HepG2 (cell line): ENCODE results near the gene GPBP1. TPM values are rescaled to one million over a fixed set of nuclear protein-coding genes. Genes with fewer than 3 reads are reported as not detected.

Experiments used
- ATAC-seq: fragments of 200-7000 bp; cut with Tn5 transposase; 3 replicates; pipeline ENCODE4 v1.9.1; 2020; ENCODE audit warnings: mild to moderate bottlenecking, moderate library complexity
- BruUV-seq: library from RNA; stranded (reverse); fragments of 400-500 nt; replicated peaks from 2 replicates; lab custom pipeline; 2021; lab: Mats Ljungman, UMichigan
- CTCF ChIA-PET: fragments of 300-600 bp; formaldehyde crosslinking; extraction: SDS; loops from one replicate; lab custom pipeline; 2021; ENCODE audit warnings: low total read pairs, inconsistent platforms, low intra/inter-chr PET ratio; lab: Yijun Ruan, JAX
- POLR2A ChIA-PET: fragments of 350-600 bp; sonication (Branson Sonifier 250); formaldehyde crosslinking; loops from one replicate; lab custom pipeline; 2020; ENCODE audit warnings: antibody characterized with exemption, inconsistent platforms; lab: Yijun Ruan, JAX
- DNase-seq: peaks from one replicate; pipeline ENCODE4 v3.0.0-alpha.2; 2015; ENCODE audit warnings: low spot score
- FAIRE-seq: peaks from 3 replicates; lab custom pipeline; 2011; peaks lifted over from hg19 to GRCh38; lab: Jason Lieb, UNC
- H2AFZ ChIP-seq: one replicate; pipeline ENCODE4 v1.6.1; 2011; ENCODE audit warnings: low read length, inconsistent platforms
- H3K27ac ChIP-seq: fragments of 300-600 bp; 3 replicates; pipeline ENCODE4 v1.8.0; 2011; ENCODE audit warnings: mixed run types, mild to moderate bottlenecking, mixed read lengths, low read length, inconsistent platforms; ENCODE audit not compliant: insufficient read depth; ENCODE audit errors: extremely low read length
- H3K27me3 ChIP-seq, 2 experiments: fragments of 200-600 bp in 1 of 2; 2 replicates in 1 of 2; 3 replicates in 1 of 2; pipeline versions ENCODE4 v1.6.0 to v1.8.0; 2011; ENCODE audit warnings: low read length in 2 of 2, mild to moderate bottlenecking in 2 of 2, moderate library complexity in 2 of 2, inconsistent platforms in 1 of 2; ENCODE audit not compliant: insufficient read depth in 2 of 2, control insufficient read depth in 1 of 2
- H3K36me3 ChIP-seq, 2 experiments: fragments of 200-600 bp in 1 of 2; replicated peaks in 1 of 2; 2 replicates in 1 of 2; 3 replicates in 1 of 2; pipeline versions ENCODE4 v1.5.1 to v1.8.0; 2011; ENCODE audit warnings: low read length in 2 of 2, inconsistent platforms in 1 of 2; ENCODE audit not compliant: insufficient read depth in 2 of 2, control insufficient read depth in 1 of 2
- H3K4me1 ChIP-seq: 2 replicates; pipeline ENCODE4 v1.5.1; 2012; ENCODE audit warnings: low read length, inconsistent platforms; ENCODE audit not compliant: insufficient read depth
- H3K4me2 ChIP-seq: 2 replicates; pipeline ENCODE4 v1.6.0; 2011; ENCODE audit warnings: low read depth, low read length, inconsistent platforms
- H3K4me3 ChIP-seq, 3 experiments: fragments of 200-600 bp in 1 of 3; sonication (generic), shearing (Covaris generic) in 1 of 3; replicated peaks in 1 of 3; 2 replicates each; pipeline ENCODE4 v1.5.1; 2011 to 2016; ENCODE audit warnings: low read length in 3 of 3, inconsistent platforms in 2 of 3, low read depth in 2 of 3, mild to moderate bottlenecking in 2 of 3, control low read depth in 1 of 3, mixed read lengths in 1 of 3; ENCODE audit not compliant: insufficient read depth in 1 of 3
- H3K79me2 ChIP-seq: one replicate; pipeline ENCODE4 v1.6.1; 2011; ENCODE audit warnings: low read length, inconsistent platforms; ENCODE audit not compliant: insufficient read depth
- H3K9ac ChIP-seq: 2 replicates; pipeline ENCODE4 v1.6.0; 2011; ENCODE audit warnings: mild to moderate bottlenecking, low read depth, low read length, inconsistent platforms; ENCODE audit not compliant: insufficient read depth
- H3K9me3 ChIP-seq: 2 replicates; pipeline ENCODE4 v1.5.1; 2012; ENCODE audit warnings: mild to moderate bottlenecking, low read length
- H4K20me1 ChIP-seq: 2 replicates; pipeline ENCODE4 v1.6.0; 2011; ENCODE audit warnings: inconsistent platforms, mild to moderate bottlenecking, low read length, moderate library complexity; ENCODE audit not compliant: insufficient read depth
- EEA1 ChIP-seq: sonication (generic); formaldehyde crosslinking; IDR thresholded peaks from 2 replicates; pipeline ENCODE4 v1.5.1; 2020; ENCODE audit warnings: mild to moderate bottlenecking, missing genetic modification reagents, borderline replicate concordance
- ETV5 ChIP-seq: IDR thresholded peaks from 2 replicates; pipeline ENCODE4 v1.6.1; 2018; ENCODE audit warnings: missing biosample characterization, missing genetic modification reagents, inconsistent platforms, borderline replicate concordance
- HIC2 ChIP-seq: sonication (generic); formaldehyde crosslinking; IDR thresholded peaks from 2 replicates; pipeline ENCODE4 v1.9.0; 2022; ENCODE audit warnings: low read depth, missing genetic modification reagents
- HNRNPH1 ChIP-seq: fragments of 200-400 bp; formaldehyde crosslinking; optimal IDR thresholded peaks from 2 replicates; pipeline ENCODE3; 2017; ENCODE audit warnings: mild to moderate bottlenecking, low read depth, low read length
- KAT8 ChIP-seq: IDR thresholded peaks from 2 replicates; pipeline ENCODE4 v1.6.1; 2016; ENCODE audit warnings: missing genetic modification reagents, missing compliant biosample characterization
- KDM2A ChIP-seq: sonication (generic); formaldehyde crosslinking; IDR thresholded peaks from 2 replicates; pipeline ENCODE4 v1.4.0; 2020; ENCODE audit warnings: low read depth, missing genetic modification reagents, borderline replicate concordance
- NCOA2 ChIP-seq: sonication (generic); formaldehyde crosslinking; IDR thresholded peaks from 2 replicates; pipeline ENCODE4 v1.8.0; 2022; ENCODE audit warnings: inconsistent platforms
- NFYC ChIP-seq: IDR thresholded peaks from 2 replicates; pipeline ENCODE4 v1.6.1; 2016; ENCODE audit warnings: missing genetic modification reagents, missing compliant biosample characterization
- PPARG ChIP-seq: conservative IDR thresholded peaks from 2 replicates; pipeline ENCODE4 v1.6.1; 2016; ENCODE audit warnings: missing biosample characterization, missing genetic modification reagents
- SNRNP70 ChIP-seq: fragments of 200-400 bp; formaldehyde crosslinking; IDR thresholded peaks from 2 replicates; pipeline ENCODE4 v1.6.1; 2017; ENCODE audit warnings: mild to moderate bottlenecking, low read depth, low read length, moderate library complexity
- ZNF501 ChIP-seq: sonication (generic); formaldehyde crosslinking; IDR thresholded peaks from 2 replicates; pipeline ENCODE4 v1.5.1; 2020; ENCODE audit warnings: mild to moderate bottlenecking, moderate library complexity, missing genetic modification reagents
- ZNF781 ChIP-seq: sonication (generic); formaldehyde crosslinking; IDR thresholded peaks from 2 replicates; pipeline ENCODE4 v1.5.1; 2020; ENCODE audit warnings: borderline replicate concordance, mild to moderate bottlenecking, missing genetic modification reagents; ENCODE audit errors: not compliant biosample characterization
- WGBS: methylation state at CpG from one replicate; pipeline ENCODE4 v1.1.6; 2017; ENCODE audit warnings: low lambda C conversion rate; 5-methylcytosine and 5-hydroxymethylcytosine counted together
- in situ Hi-C: cut with HindIII; loops from 2 replicates; pipeline ENCODE4 v1.10.0; 2017; ENCODE audit warnings: low pct_unique_long_range_greater_than_20kb; ENCODE audit not compliant: extremely low pct_ligation_motif_present
- intact Hi-C: fragments of 100-400 bp; cut with micrococcal nuclease; formaldehyde crosslinking; loops from one replicate; pipeline ENCODE4 v1.10.0; 2022; ENCODE audit not compliant: unreplicated experiment
- polyA plus RNA-seq, 8 experiments: library from polyadenylated mRNA; depleted of rRNA in 3 of 8; stranded (reverse) in 7 of 8; unstranded in 1 of 8; fragments of >200 nt; fragmentation: Illumina TruSeq in 4 of 8; extraction: Trizol in 4 of 8; gene quantifications; 2 replicates each; pipeline versions ENCODE4 v1.2.1 to v1.2.3, GENCODE V29; 2011 to 2016; ENCODE audit warnings: low read depth in 4 of 8, missing spikeins in 1 of 8, mixed read lengths in 1 of 8; ENCODE audit not compliant: insufficient read depth in 1 of 8
- total RNA-seq, 5 experiments: library from RNA; depleted of rRNA; stranded (reverse); fragments of >200 nt; fragmentation: Illumina TruSeq; extraction: Trizol; gene quantifications; 2 replicates each; pipeline ENCODE4 v1.2.3, GENCODE V29; 2016; ENCODE audit warnings: low read depth in 1 of 5
- TF ChIP-seq, protein P1 (sequence below): sonication (generic); formaldehyde crosslinking; conservative IDR thresholded peaks from 2 replicates; pipeline ENCODE4 v1.4.0; 2020; ENCODE audit warnings: missing genetic modification reagents
- TF ChIP-seq, protein P2 (sequence below): sonication (generic); formaldehyde crosslinking; IDR thresholded peaks from 2 replicates; pipeline ENCODE4 v1.4.0; 2020; ENCODE audit warnings: mild to moderate bottlenecking, missing genetic modification reagents

GPBP1 gene
- total and polyA plus RNA-seq, 2 of the 13 experiments (the other 11 are each of a cell fraction or from before 2014, with no cell fraction given): 27.1 to 72.2 TPM

- Histone ChIP-seq H3K27me3 (no peaks in the 10 kb centered on the region; a peak in 1 of 5 replicates), H3K9ac (peak overlapping the region; percentile 97), H3K79me2 (peaks cover 55% of the 10 kb centered on the region), H3K4me2 (peak overlapping the region; percentile 83), H3K9me3 (no peaks in the 10 kb centered on the region), H3K36me3 (peaks cover 0 to 2% of the 10 kb centered on the region in 2 experiments; a peak in 1 of 5 replicates), H3K27ac (peak overlapping the region; percentile 97), H3K4me1 (peaks cover 18% of the 10 kb centered on the region), H4K20me1 (peaks cover 41% of the 10 kb centered on the region), H3K4me3 (peak overlapping the region; percentile 90 to 94 (median 94)), H2AFZ (no peak overlapping the region)
- ChIA-PET CTCF (no interaction called here), POLR2A (interaction anchor here (0.6 to 1.9 kb wide), 11 partner anchors 8 to 264 kb away, joined by 3 to 24 read pairs (median 5); partner anchors contain the start of gene SETD9)
- WGBS: under 1% methylated on average over 28 of the region's 47 CpGs
- FAIRE-seq (no peak), DNase-seq (no peak), ATAC-seq (peak; percentile 36)
- intact Hi-C loops: loop anchor here (10.0 kb wide), 1 partner anchor 520 kb away; no protein-coding TSS in a partner anchor
- in situ Hi-C loops: no loop called here
- BruUV-seq: TSS peak; percentile 44
- no peak for TF ChIP-seq HNRNPH1
- TF ChIP-seq KAT8 (CRISPR knock-in tag): no peak
- TF ChIP-seq EEA1: no peak
- no peak for TF ChIP-seq HIC2
- peak; percentile 79; the same call in 1 of the 2 replicates for TF ChIP-seq ZNF501 (CRISPR knock-in tag)
- no peak for TF ChIP-seq ZNF781 (CRISPR knock-in tag)
- TF ChIP-seq, protein P1, sequence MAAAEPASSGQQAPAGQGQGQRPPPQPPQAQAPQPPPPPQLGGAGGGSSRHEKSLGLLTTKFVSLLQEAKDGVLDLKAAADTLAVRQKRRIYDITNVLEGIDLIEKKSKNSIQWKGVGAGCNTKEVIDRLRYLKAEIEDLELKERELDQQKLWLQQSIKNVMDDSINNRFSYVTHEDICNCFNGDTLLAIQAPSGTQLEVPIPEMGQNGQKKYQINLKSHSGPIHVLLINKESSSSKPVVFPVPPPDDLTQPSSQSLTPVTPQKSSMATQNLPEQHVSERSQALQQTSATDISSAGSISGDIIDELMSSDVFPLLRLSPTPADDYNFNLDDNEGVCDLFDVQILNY: no peak
- no peak for TF ChIP-seq NCOA2
- TF ChIP-seq NFYC (CRISPR knock-in tag): no peak
- no peak for TF ChIP-seq ETV5 (CRISPR knock-in tag)
- no peak for TF ChIP-seq KDM2A (CRISPR knock-in tag)
- TF ChIP-seq, protein P2, sequence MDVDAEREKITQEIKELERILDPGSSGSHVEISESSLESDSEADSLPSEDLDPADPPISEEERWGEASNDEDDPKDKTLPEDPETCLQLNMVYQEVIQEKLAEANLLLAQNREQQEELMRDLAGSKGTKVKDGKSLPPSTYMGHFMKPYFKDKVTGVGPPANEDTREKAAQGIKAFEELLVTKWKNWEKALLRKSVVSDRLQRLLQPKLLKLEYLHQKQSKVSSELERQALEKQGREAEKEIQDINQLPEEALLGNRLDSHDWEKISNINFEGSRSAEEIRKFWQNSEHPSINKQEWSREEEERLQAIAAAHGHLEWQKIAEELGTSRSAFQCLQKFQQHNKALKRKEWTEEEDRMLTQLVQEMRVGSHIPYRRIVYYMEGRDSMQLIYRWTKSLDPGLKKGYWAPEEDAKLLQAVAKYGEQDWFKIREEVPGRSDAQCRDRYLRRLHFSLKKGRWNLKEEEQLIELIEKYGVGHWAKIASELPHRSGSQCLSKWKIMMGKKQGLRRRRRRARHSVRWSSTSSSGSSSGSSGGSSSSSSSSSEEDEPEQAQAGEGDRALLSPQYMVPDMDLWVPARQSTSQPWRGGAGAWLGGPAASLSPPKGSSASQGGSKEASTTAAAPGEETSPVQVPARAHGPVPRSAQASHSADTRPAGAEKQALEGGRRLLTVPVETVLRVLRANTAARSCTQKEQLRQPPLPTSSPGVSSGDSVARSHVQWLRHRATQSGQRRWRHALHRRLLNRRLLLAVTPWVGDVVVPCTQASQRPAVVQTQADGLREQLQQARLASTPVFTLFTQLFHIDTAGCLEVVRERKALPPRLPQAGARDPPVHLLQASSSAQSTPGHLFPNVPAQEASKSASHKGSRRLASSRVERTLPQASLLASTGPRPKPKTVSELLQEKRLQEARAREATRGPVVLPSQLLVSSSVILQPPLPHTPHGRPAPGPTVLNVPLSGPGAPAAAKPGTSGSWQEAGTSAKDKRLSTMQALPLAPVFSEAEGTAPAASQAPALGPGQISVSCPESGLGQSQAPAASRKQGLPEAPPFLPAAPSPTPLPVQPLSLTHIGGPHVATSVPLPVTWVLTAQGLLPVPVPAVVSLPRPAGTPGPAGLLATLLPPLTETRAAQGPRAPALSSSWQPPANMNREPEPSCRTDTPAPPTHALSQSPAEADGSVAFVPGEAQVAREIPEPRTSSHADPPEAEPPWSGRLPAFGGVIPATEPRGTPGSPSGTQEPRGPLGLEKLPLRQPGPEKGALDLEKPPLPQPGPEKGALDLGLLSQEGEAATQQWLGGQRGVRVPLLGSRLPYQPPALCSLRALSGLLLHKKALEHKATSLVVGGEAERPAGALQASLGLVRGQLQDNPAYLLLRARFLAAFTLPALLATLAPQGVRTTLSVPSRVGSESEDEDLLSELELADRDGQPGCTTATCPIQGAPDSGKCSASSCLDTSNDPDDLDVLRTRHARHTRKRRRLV (CRISPR knock-in tag): peak; percentile 83; the same call in 1 of the 2 replicates
- TF ChIP-seq PPARG (CRISPR knock-in tag): no peak
- no peak for TF ChIP-seq SNRNP70
These were observed 450 bp downstream of the GPBP1 start for GRCh38 chr5:57174128-57174889.
